B cell (primary cell): Measurements from ENCODE around the gene ZNF415. TPM values are rescaled to one million over a fixed set of nuclear protein-coding genes. Genes with fewer than 3 reads are reported as not detected.

Source experiments
- ATAC-seq: fragments of 200-7000 bp; cut with Tn5 transposase; one replicate; pipeline ENCODE4 v1.10.0; 2021; ENCODE audit warnings: low read depth, mild to moderate bottlenecking, moderate number of reproducible peaks, moderate library complexity
- CTCF ChIA-PET: fragments of 350-600 bp; sonication (Branson Sonifier 250); formaldehyde crosslinking; loops from one replicate; lab custom pipeline; 2021; ENCODE audit warnings: antibody characterized with exemption, inconsistent platforms; lab: Charles Lee
- POLR2A ChIA-PET: fragments of 350-600 bp; sonication (Branson Sonifier 250); formaldehyde crosslinking; loops from one replicate; lab custom pipeline; 2021; ENCODE audit warnings: antibody characterized with exemption; lab: Charles Lee
- DNase-seq: peaks from one replicate; pipeline ENCODE4 v3.0.0; 2013
- H2AFZ ChIP-seq: 2 replicates; pipeline ENCODE4 v1.6.1; 2012; ENCODE audit warnings: mild to moderate bottlenecking, low read depth, low read length; ENCODE audit not compliant: insufficient read depth, poor library complexity, severe bottlenecking
- H3K27ac ChIP-seq, 2 donors: 1 replicate in 1 of 2; 2 replicates in 1 of 2; pipeline ENCODE4 v1.5.1; 2012 to 2013; ENCODE audit warnings: low read length in 2 of 2, mild to moderate bottlenecking in 2 of 2, moderate library complexity in 1 of 2
- H3K27me3 ChIP-seq, 4 experiments: fragments of 200-600 bp in 1 of 4; sonication (generic) in 1 of 4; replicated peaks in 1 of 4; 1 replicate in 2 of 4; 2 replicates in 2 of 4; pipeline versions ENCODE4 v1.6.1 to v1.7.0; 2013 to 2016; ENCODE audit warnings: low read length in 3 of 4, mild to moderate bottlenecking in 2 of 4, mixed read lengths in 1 of 4, moderate library complexity in 1 of 4; ENCODE audit not compliant: insufficient read depth in 4 of 4, control insufficient read depth in 3 of 4; ENCODE audit errors: control extremely low read depth in 1 of 4
- H3K36me3 ChIP-seq, 2 experiments: replicated peaks in 1 of 2; 1 replicate in 1 of 2; 2 replicates in 1 of 2; pipeline versions ENCODE4 v1.6.1 to v1.7.1; 2013; ENCODE audit warnings: low read length in 1 of 2; ENCODE audit not compliant: insufficient read depth in 2 of 2, control insufficient read depth in 1 of 2; ENCODE audit errors: control extremely low read depth in 1 of 2, extremely low read depth in 1 of 2
- H3K4me1 ChIP-seq, 2 donors: fragments of 200-600 bp in 1 of 2; sonication (generic) in 1 of 2; 1 replicate in 1 of 2; 2 replicates in 1 of 2; pipeline versions ENCODE4 v1.5.1 to v1.6.1; 2013 to 2017; ENCODE audit warnings: low read length in 2 of 2; ENCODE audit not compliant: control insufficient read depth in 2 of 2, insufficient read depth in 2 of 2
- H3K4me2 ChIP-seq: replicated peaks from 2 replicates; pipeline ENCODE3; 2012; ENCODE audit warnings: mild to moderate bottlenecking, low read depth, low read length; ENCODE audit not compliant: poor library complexity, severe bottlenecking
- H3K4me3 ChIP-seq, 5 experiments: fragments of 200-600 bp in 1 of 5; sonication (generic) in 1 of 5; 1 replicate in 3 of 5; 2 replicates in 2 of 5; pipeline versions ENCODE4 v1.5.1 to v1.7.0; 2011 to 2016; ENCODE audit warnings: low read length in 4 of 5, mild to moderate bottlenecking in 4 of 5, low read depth in 2 of 5, control low read depth in 1 of 5, moderate library complexity in 1 of 5; ENCODE audit not compliant: insufficient read depth in 1 of 5; ENCODE audit errors: control extremely low read depth in 1 of 5, extremely low read depth in 1 of 5
- H3K79me2 ChIP-seq: fragments of 200-600 bp; sonication (generic); one replicate; pipeline ENCODE4 v1.6.0; 2016; ENCODE audit warnings: low read length; ENCODE audit not compliant: control insufficient read depth, insufficient read depth
- H3K9ac ChIP-seq: fragments of 200-600 bp; sonication (generic); 2 replicates; pipeline ENCODE4 v1.6.1; 2017; ENCODE audit warnings: mild to moderate bottlenecking, low read length, moderate library complexity
- H3K9me3 ChIP-seq, 3 donors: one replicate each; pipeline versions ENCODE4 v1.6.1 to v1.7.1; 2013; ENCODE audit warnings: low read length in 2 of 3; ENCODE audit not compliant: control insufficient read depth in 2 of 3, insufficient read depth in 1 of 3; ENCODE audit errors: control extremely low read depth in 1 of 3
- H4K20me1 ChIP-seq: 2 replicates; pipeline ENCODE4 v1.6.0; 2012; ENCODE audit warnings: mild to moderate bottlenecking, low read length; ENCODE audit not compliant: insufficient read depth, control insufficient read depth, poor library complexity, severe bottlenecking
- H3K27ac Mint-ChIP-seq: one replicate; pipeline ENCODE4 v1.8.0; 2021; ENCODE audit warnings: mixed read lengths
- H3K27me3 Mint-ChIP-seq: one replicate; pipeline ENCODE4 v1.8.0; 2021; ENCODE audit warnings: mixed read lengths
- H3K4me1 Mint-ChIP-seq: one replicate; pipeline ENCODE4 v1.8.0; 2021; ENCODE audit warnings: mixed read lengths
- H3K4me3 Mint-ChIP-seq: one replicate; pipeline ENCODE4 v1.8.0; 2021; ENCODE audit warnings: mixed read lengths
- H3K9me3 Mint-ChIP-seq: one replicate; pipeline ENCODE4 v1.8.0; 2022; ENCODE audit warnings: mixed read lengths; ENCODE audit not compliant: insufficient read depth
- CTCF ChIP-seq: fragments of 200-600 bp; IDR thresholded peaks from one replicate; pipeline ENCODE4 v1.8.0; 2022; ENCODE audit warnings: antibody characterized with exemption, mild to moderate bottlenecking
- EZH2 ChIP-seq: IDR thresholded peaks from 2 replicates; pipeline ENCODE4 v1.6.1; 2012; ENCODE audit warnings: borderline replicate concordance, low read depth, mild to moderate bottlenecking, moderate library complexity, low read length; ENCODE audit not compliant: insufficient read depth, poor library complexity, severe bottlenecking
- WGBS: methylation state at CpG from one replicate; pipeline ENCODE4 v1.1.5; 2013; ENCODE audit warnings: missing lambda C conversion rate; ENCODE audit not compliant: insufficient coverage; 5-methylcytosine and 5-hydroxymethylcytosine counted together
- intact Hi-C: fragments of 100-400 bp; cut with micrococcal nuclease; formaldehyde crosslinking; loops from one replicate; pipeline ENCODE4 v1.10.0; 2022
- polyA plus RNA-seq: library from polyadenylated mRNA; depleted of rRNA; stranded (reverse); fragments of >200 nt; gene quantifications from 2 replicates; pipeline ENCODE4 v1.2.3, GENCODE V29; 2012
- total RNA-seq, 2 donors: library from RNA; stranded (reverse); fragments of 120-200 nt in 1 of 2; gene quantifications; 1 replicate in 1 of 2; 2 replicates in 1 of 2; pipeline versions ENCODE4 v1.2.3 to v1.2.4, GENCODE V29; 2013 to 2022

ZNF415 gene
- total and polyA plus RNA-seq, 2 donors (not counting 1 experiment from before 2014, with no cell fraction given) = 4.2 to 6.7 TPM

GRCh38 chr19:53123400-53123799 lies 9.3 kb downstream of the ZNF415 start:
- Histone ChIP-seq H3K4me3 (no peak overlapping the region), H3K27ac (no peak overlapping the region), H3K27me3 (no peaks in the 10 kb centered on the region), H3K4me1 (no peaks in the 10 kb centered on the region), H2AFZ (no peak overlapping the region), H3K36me3 (no peaks in the 10 kb centered on the region), H3K79me2 (peaks cover 4% of the 10 kb centered on the region), H3K9ac (no peak overlapping the region), H4K20me1 (no peaks in the 10 kb centered on the region), H3K9me3 (peaks cover 2 to 30% (median 2%) of the 10 kb centered on the region in 3 donors), H3K4me2 (no peak overlapping the region)
- intact Hi-C loops = no loop called here
- DNase-seq (no peak), ATAC-seq (no peak)
- Mint-ChIP-seq H3K27ac (no peak overlapping the region), H3K4me3 (no peak overlapping the region), H3K4me1 (no peaks in the 10 kb centered on the region), H3K27me3 (no peaks in the 10 kb centered on the region), H3K9me3 (peaks cover 9% of the 10 kb centered on the region)
- ChIA-PET POLR2A (no interaction called here), CTCF (no interaction called here)
- TF ChIP-seq EZH2 (no peak), CTCF (no peak)
- 88% methylated on average over 6 of the region's 7 CpGs for WGBS

GRCh38 chr19:53112286-53112685 lies 20.4 kb downstream of the ZNF415 start:
- Histone ChIP-seq H3K36me3 (peaks cover 16 to 20% of the 10 kb centered on the region in 2 experiments), H3K4me3 (no peak overlapping the region), H4K20me1 (no peaks in the 10 kb centered on the region), H2AFZ (no peak overlapping the region), H3K27ac (no peak overlapping the region), H3K9ac (no peak overlapping the region), H3K79me2 (peaks cover 4% of the 10 kb centered on the region), H3K27me3 (no peaks in the 10 kb centered on the region), H3K4me2 (no peak overlapping the region), H3K9me3 (peaks cover 10 to 21% (median 17%) of the 10 kb centered on the region in 3 donors), H3K4me1 (no peaks in the 10 kb centered on the region)
- intact Hi-C loops = no loop called here
- Mint-ChIP-seq H3K27me3 (no peaks in the 10 kb centered on the region), H3K27ac (no peak overlapping the region), H3K9me3 (peaks cover 24% of the 10 kb centered on the region), H3K4me1 (no peaks in the 10 kb centered on the region), H3K4me3 (no peak overlapping the region)
- TF ChIP-seq EZH2 = no peak
- no peak for TF ChIP-seq CTCF
- POLR2A ChIA-PET = no interaction called here
- ATAC-seq (no peak), DNase-seq (no peak)
- CTCF ChIA-PET = no interaction called here
- WGBS = no CpG with 5 or more reads among the region's 2 CpGs
